AG04450 (cell line): ENCODE data around the gene TMEM35B. TPM values are rescaled to one million over a fixed set of nuclear protein-coding genes. Genes with fewer than 3 reads are reported as not detected.
"Not testable (repeated sequence)": the region's sequence is repeated elsewhere in the genome, so short reads cannot be mapped to it uniquely, and the experiment has no call there.

ENCODE experiments used
- CTCF ChIA-PET: fragments of 300-600, 350-600 bp; formaldehyde crosslinking; extraction: SDS; loops from one replicate; lab custom pipeline; 2022; ENCODE audit warnings: antibody characterized with exemption, inconsistent platforms; lab: Charles Lee
- POLR2A ChIA-PET: fragments of 350-600 bp; formaldehyde crosslinking; extraction: SDS; loops from one replicate; lab custom pipeline; 2021; ENCODE audit warnings: antibody characterized with exemption, inconsistent platforms; lab: Yijun Ruan, JAX
- DNase-seq: peaks from one replicate; pipeline ENCODE4 v3.0.0-alpha.2; 2011; ENCODE audit warnings: low read depth, low spot score
- H3K27ac ChIP-seq: one replicate; pipeline ENCODE4 v1.5.1; 2012; ENCODE audit warnings: low read depth, low read length, control low read depth
- H3K27me3 ChIP-seq: one replicate; pipeline ENCODE4 v1.6.0; 2012; ENCODE audit warnings: low read length; ENCODE audit not compliant: control insufficient read depth, insufficient read depth
- H3K4me3 ChIP-seq: 2 replicates; pipeline ENCODE4 v1.5.1; 2011; ENCODE audit warnings: mild to moderate bottlenecking, low read depth, low read length, control low read depth
- H3K9me3 ChIP-seq: 2 replicates; pipeline ENCODE4 v1.5.1; 2012; ENCODE audit warnings: low read length; ENCODE audit not compliant: control insufficient read depth, insufficient read depth
- CTCF ChIP-seq: IDR thresholded peaks from 2 replicates; pipeline ENCODE4 v1.5.1; 2011; ENCODE audit warnings: low read depth, low read length, control low read depth, inconsistent platforms
- polyA plus RNA-seq: library from polyadenylated mRNA; depleted of rRNA; stranded (reverse); fragments of >200 nt; gene quantifications from 2 replicates; pipeline ENCODE4 v1.2.3, GENCODE V29; 2011

TMEM35B gene
- polyA plus RNA-seq, 1 experiment: 37.8 TPM

- no peak for TF ChIP-seq CTCF
- H3K9me3 ChIP-seq: no peaks in the 10 kb centered on the region; the same call in 1 of the 2 replicates
- no peak overlapping the region for H3K27ac ChIP-seq
- H3K27me3 ChIP-seq: no peaks in the 10 kb centered on the region
- H3K4me3 ChIP-seq: no peak overlapping the region
- no peak for DNase-seq
- ChIA-PET CTCF (interaction anchor here (0.8 to 1.3 kb wide), 2 partner anchors 116 to 123 kb away, joined by 3 to 5 read pairs; partner anchors contain the start of gene SMIM12), POLR2A (interaction anchor here (1.3 kb wide), 1 partner anchor 9 kb away, joined by 5 read pairs; no protein-coding TSS in a partner anchor)
Observed at GRCh38 chr1:34975338-34975737, 9.8 kb downstream of the TMEM35B start.

GRCh38 chr1:34974626-34975025 lies 10.5 kb downstream of the TMEM35B start:
- ChIA-PET CTCF (no interaction called here), POLR2A (no interaction called here)
- no peak for TF ChIP-seq CTCF
- DNase-seq: no peak
- H3K9me3 ChIP-seq: no peaks in the 10 kb centered on the region; the same call in 1 of the 2 replicates
- H3K4me3 ChIP-seq: no peak overlapping the region
- no peak overlapping the region for H3K27ac ChIP-seq
- no peaks in the 10 kb centered on the region for H3K27me3 ChIP-seq

- ChIA-PET POLR2A (no interaction called here), CTCF (no interaction called here)
- TF ChIP-seq CTCF: no peak
- no peak for DNase-seq
- Histone ChIP-seq H3K9me3 (peaks cover 4% of the 10 kb centered on the region), H3K27ac (no peak overlapping the region), H3K27me3 (no peaks in the 10 kb centered on the region), H3K4me3 (no peak overlapping the region)
Observed at GRCh38 chr1:34973326-34973725, 11.8 kb downstream of the TMEM35B start.

GRCh38 chr1:34970829-34971228 lies 14.3 kb downstream of the TMEM35B start:
- ChIA-PET CTCF (interaction anchor here (1.0 kb wide), 1 partner anchor 119 kb away, joined by 3 read pairs; no protein-coding TSS in a partner anchor), POLR2A (no interaction called here)
- peaks cover 4% of the 10 kb centered on the region for H3K9me3 ChIP-seq
- no peaks in the 10 kb centered on the region for H3K27me3 ChIP-seq
- no peak for DNase-seq
- H3K4me3 ChIP-seq: no peak overlapping the region
- H3K27ac ChIP-seq: no peak overlapping the region
- no peak for TF ChIP-seq CTCF

DNA sequence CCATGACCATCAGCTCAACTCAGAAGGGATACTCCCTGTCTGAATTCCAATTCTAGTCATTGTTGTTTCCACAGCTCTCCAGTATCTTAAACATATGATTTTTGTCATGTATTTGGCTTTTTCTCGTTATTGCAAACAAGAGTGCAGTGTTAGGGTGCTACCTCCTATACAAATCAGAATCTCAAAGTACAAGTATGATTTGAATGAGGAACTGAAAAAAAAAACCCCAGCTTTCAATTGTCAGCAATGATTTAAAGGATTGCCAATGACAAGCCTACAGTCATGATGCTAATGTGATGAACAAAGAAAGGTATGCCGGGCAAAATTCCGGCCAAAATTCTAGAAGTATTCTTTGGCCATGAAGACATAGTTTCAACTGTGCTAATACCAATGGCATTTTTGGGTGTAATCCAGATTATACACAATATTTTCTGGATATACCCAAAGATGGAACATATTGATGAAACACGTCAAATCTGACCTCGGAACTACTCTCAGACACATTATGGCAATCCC lies 14.9 kb downstream of the TMEM35B start:
- Histone ChIP-seq H3K9me3 (peaks cover 4% of the 10 kb centered on the region), H3K27me3 (no peaks in the 10 kb centered on the region), H3K27ac (no peak overlapping the region), H3K4me3 (no peak overlapping the region)
- TF ChIP-seq CTCF: no peak
- POLR2A ChIA-PET: no interaction called here
- no peak for DNase-seq
- CTCF ChIA-PET: interaction anchor here (1.0 kb wide), 1 partner anchor 118 kb away, joined by 3 read pairs; no protein-coding TSS in a partner anchor

DNA sequence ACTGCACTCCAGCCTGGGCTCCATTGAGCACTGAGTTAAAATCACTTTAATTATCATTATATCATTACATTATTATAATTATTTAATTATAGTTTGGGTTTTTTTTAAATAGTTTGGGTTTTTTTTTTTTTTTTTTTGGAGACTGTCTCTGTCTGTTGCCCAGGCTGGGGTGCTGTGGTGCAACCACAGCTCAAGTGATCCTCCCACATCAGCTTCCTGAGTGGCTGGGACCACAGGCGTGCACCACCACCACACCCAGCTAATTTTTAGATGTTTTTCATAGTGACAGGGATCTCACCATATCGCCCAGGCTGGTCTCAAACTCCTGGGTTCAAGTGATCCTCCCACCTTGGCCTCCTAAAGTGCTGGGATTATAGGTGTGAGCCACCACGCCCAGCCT lies 16.9 kb downstream of the TMEM35B start:
- H3K9me3 ChIP-seq, POLR2A ChIA-PET, H3K4me3 ChIP-seq, H3K27me3 ChIP-seq, DNase-seq, CTCF ChIA-PET, H3K27ac ChIP-seq: not testable (repeated sequence)

GRCh38 chr1:34967672-34968071 lies 17.5 kb downstream of the TMEM35B start:
- H3K9me3 ChIP-seq, DNase-seq, CTCF ChIA-PET, H3K27ac ChIP-seq, H3K27me3 ChIP-seq, H3K4me3 ChIP-seq, POLR2A ChIA-PET: not testable (repeated sequence)
